ENCODE data around the gene VIPR2.

DNA sequence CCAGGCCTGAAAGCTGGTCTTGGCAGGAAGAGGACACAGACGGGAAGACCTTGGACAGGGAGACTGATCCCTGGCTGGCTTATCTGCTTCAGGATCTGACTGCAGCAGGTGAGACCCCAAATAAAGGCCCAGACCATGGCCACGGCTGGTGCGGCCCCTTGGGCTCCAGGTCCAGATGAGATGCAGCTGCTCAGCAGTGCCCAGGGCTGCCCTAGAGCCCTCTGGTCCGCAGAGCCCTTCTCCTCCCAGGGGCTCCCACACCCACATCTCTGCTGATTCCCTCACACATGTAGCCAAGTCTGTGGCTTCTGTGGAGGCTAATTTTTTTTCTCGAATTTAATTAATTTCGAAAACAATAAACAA is 46.3 kb downstream of the VIPR2 start:
- TF ChIP-seq POLR2A (IDR thresholded peaks at IDR 0.05): no peak
- TF ChIP-seq, protein P1, sequence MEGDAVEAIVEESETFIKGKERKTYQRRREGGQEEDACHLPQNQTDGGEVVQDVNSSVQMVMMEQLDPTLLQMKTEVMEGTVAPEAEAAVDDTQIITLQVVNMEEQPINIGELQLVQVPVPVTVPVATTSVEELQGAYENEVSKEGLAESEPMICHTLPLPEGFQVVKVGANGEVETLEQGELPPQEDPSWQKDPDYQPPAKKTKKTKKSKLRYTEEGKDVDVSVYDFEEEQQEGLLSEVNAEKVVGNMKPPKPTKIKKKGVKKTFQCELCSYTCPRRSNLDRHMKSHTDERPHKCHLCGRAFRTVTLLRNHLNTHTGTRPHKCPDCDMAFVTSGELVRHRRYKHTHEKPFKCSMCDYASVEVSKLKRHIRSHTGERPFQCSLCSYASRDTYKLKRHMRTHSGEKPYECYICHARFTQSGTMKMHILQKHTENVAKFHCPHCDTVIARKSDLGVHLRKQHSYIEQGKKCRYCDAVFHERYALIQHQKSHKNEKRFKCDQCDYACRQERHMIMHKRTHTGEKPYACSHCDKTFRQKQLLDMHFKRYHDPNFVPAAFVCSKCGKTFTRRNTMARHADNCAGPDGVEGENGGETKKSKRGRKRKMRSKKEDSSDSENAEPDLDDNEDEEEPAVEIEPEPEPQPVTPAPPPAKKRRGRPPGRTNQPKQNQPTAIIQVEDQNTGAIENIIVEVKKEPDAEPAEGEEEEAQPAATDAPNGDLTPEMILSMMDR (IDR thresholded peaks at IDR 0.05): no peak
- no peak for TF ChIP-seq EP300 (IDR thresholded peaks at IDR 0.05)
- no peak for TF ChIP-seq POLR2AphosphoS5 (IDR thresholded peaks at IDR 0.05)

All from suprapubic skin (tissue), 4 donors.